ENCODE measurements around the gene SOX13.

SOX13 gene

GRCh38 chr1:204084247-204084772 is 11.4 kb downstream of the SOX13 start:
- no peak overlapping the region for H2AFZ ChIP-seq (ENCODE audit: low read depth)
- no peak overlapping the region for H3K4me3 ChIP-seq (IDR thresholded peaks at IDR 0.05; ENCODE audit: insufficient read depth, low read depth, low read length)
- no peak overlapping the region for H3K4me2 ChIP-seq
- H3K4me1 ChIP-seq (ENCODE audit: low read depth, poor library complexity, severe bottlenecking), result no peaks in the 10 kb centered on the region
- TF ChIP-seq, protein P1, sequence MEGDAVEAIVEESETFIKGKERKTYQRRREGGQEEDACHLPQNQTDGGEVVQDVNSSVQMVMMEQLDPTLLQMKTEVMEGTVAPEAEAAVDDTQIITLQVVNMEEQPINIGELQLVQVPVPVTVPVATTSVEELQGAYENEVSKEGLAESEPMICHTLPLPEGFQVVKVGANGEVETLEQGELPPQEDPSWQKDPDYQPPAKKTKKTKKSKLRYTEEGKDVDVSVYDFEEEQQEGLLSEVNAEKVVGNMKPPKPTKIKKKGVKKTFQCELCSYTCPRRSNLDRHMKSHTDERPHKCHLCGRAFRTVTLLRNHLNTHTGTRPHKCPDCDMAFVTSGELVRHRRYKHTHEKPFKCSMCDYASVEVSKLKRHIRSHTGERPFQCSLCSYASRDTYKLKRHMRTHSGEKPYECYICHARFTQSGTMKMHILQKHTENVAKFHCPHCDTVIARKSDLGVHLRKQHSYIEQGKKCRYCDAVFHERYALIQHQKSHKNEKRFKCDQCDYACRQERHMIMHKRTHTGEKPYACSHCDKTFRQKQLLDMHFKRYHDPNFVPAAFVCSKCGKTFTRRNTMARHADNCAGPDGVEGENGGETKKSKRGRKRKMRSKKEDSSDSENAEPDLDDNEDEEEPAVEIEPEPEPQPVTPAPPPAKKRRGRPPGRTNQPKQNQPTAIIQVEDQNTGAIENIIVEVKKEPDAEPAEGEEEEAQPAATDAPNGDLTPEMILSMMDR (conservative IDR thresholded peaks at IDR 0.05; ENCODE audit: low read depth, low read length), result no peak
- no peaks in the 10 kb centered on the region for H3K27me3 ChIP-seq (ENCODE audit: insufficient read depth, low read depth)
- H3K79me2 ChIP-seq (ENCODE audit: insufficient read depth, low read depth), result no peaks in the 10 kb centered on the region
- no peak overlapping the region for H3K9ac ChIP-seq
- no peaks in the 10 kb centered on the region for H4K20me1 ChIP-seq (ENCODE audit: insufficient read depth)
- H3K27ac ChIP-seq, result no peak overlapping the region
- H3K36me3 ChIP-seq (ENCODE audit: insufficient read depth), result no peaks in the 10 kb centered on the region

- TF ChIP-seq, protein P1 (conservative IDR thresholded peaks at IDR 0.05; ENCODE audit: low read depth, low read length), result no peak
- Histone ChIP-seq H3K27me3 (ENCODE audit: insufficient read depth, low read depth) (no peaks in the 10 kb centered on the region), H3K79me2 (ENCODE audit: insufficient read depth, low read depth) (no peaks in the 10 kb centered on the region)
Measured at GRCh38 chr1:204085876-204086275, 13.0 kb downstream of the SOX13 start.

DNA sequence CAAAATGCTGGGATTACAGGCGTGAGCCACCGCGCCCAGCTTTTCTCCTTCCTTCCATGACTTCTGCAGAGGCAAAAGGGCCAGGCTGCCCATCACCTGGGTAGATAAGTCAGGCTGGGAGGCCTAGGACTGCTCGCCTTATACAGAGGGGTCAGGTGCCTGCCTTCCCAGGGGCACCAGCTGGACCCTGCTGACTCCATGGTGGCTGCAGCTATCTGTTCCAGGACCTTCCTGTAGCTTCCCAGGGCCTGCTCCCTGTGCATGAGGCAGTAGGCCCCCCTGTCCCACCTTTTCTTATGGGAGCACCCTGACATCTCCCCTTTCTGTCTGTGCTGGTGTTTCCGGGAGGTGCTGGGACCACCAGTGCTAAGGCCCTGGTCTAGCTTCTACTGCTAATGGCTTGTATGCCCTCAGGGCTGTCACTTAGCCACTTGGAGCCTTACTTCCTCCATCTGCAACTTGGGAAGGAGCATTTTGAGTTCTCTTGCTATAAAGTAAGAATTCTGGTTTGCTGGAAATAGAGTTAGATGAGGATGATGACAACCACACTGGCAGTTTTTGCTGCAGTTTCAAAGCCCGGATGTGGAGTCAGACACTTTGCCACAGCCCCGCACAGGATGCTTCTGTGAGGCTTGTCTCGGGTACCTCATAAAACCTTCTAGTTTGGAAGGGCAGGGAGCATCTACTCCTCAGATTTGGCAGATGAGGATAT is 14.4 kb downstream of the SOX13 start:
- no peaks in the 10 kb centered on the region for H4K20me1 ChIP-seq (ENCODE audit: insufficient read depth)
- no peaks in the 10 kb centered on the region for H3K36me3 ChIP-seq (ENCODE audit: insufficient read depth)
- no peaks in the 10 kb centered on the region for H3K27me3 ChIP-seq (ENCODE audit: insufficient read depth, low read depth)
- TF ChIP-seq, protein P1 (conservative IDR thresholded peaks at IDR 0.05; ENCODE audit: low read depth, low read length), result no peak
- no peaks in the 10 kb centered on the region for H3K79me2 ChIP-seq (ENCODE audit: insufficient read depth, low read depth)
- no peak overlapping the region for H3K4me2 ChIP-seq
- H3K27ac ChIP-seq, result no peak overlapping the region
- H2AFZ ChIP-seq (ENCODE audit: low read depth), result no peak overlapping the region
- no peak overlapping the region for H3K4me3 ChIP-seq (IDR thresholded peaks at IDR 0.05; ENCODE audit: insufficient read depth, low read depth, low read length)
- H3K9ac ChIP-seq, result no peak overlapping the region
- no peaks in the 10 kb centered on the region for H3K4me1 ChIP-seq (ENCODE audit: low read depth, poor library complexity, severe bottlenecking)

More at GRCh38 chr1:204085876-204086275, 13.0 kb downstream of the SOX13 start:
- Histone ChIP-seq H3K36me3 (ENCODE audit: insufficient read depth) (no peaks in the 10 kb centered on the region), H3K9ac (no peak overlapping the region), H3K27ac (no peak overlapping the region), H3K4me2 (no peak overlapping the region), H4K20me1 (ENCODE audit: insufficient read depth) (no peaks in the 10 kb centered on the region), H3K4me3 (IDR thresholded peaks at IDR 0.05; ENCODE audit: insufficient read depth, low read depth, low read length) (no peak overlapping the region), H3K4me1 (ENCODE audit: low read depth, poor library complexity, severe bottlenecking) (no peaks in the 10 kb centered on the region), H2AFZ (ENCODE audit: low read depth) (no peak overlapping the region)

DNA sequence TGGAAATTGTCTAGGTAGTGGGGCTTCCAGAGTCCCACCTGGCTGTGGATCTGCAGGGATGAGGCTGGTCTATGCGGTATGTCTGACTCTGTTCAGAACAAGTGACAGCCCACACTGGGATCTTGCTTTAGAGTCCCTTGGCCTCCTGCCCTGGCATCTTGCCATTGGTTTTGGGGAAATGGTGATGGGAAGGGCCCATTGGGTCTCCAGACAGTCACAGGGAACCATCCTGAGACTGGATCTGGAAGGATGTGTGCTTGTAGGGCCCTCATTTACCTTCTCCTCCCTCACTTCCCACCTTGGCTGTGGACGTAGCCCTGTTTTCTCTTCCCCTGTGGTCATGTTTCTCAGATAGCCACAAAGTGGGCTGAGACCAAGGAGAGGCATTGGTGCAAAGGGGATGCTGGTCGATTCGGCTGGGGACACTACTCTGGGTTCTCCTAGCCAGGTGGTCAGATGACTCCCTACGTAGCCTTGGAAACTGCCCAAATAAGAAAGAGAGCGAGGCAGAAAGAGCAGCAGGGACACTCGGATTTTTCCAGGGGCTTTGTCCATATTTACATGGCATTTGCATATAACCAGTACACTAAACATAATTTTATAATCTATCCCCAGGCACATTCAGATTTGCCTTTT is 15.1 kb downstream of the SOX13 start:
- no peak overlapping the region for H3K4me3 ChIP-seq (IDR thresholded peaks at IDR 0.05; ENCODE audit: insufficient read depth, low read depth, low read length)
- H3K4me1 ChIP-seq (ENCODE audit: low read depth, poor library complexity, severe bottlenecking), result peaks cover 2% of the 10 kb centered on the region
- H3K79me2 ChIP-seq (ENCODE audit: insufficient read depth, low read depth), result no peaks in the 10 kb centered on the region
- H3K36me3 ChIP-seq (ENCODE audit: insufficient read depth), result no peaks in the 10 kb centered on the region
- no peak overlapping the region for H3K9ac ChIP-seq
- no peak overlapping the region for H3K4me2 ChIP-seq
- no peak overlapping the region for H3K27ac ChIP-seq
- TF ChIP-seq, protein P1 (conservative IDR thresholded peaks at IDR 0.05; ENCODE audit: low read depth, low read length), result no peak
- H4K20me1 ChIP-seq (ENCODE audit: insufficient read depth), result no peaks in the 10 kb centered on the region
- no peak overlapping the region for H2AFZ ChIP-seq (ENCODE audit: low read depth)
- H3K27me3 ChIP-seq (ENCODE audit: insufficient read depth, low read depth), result no peaks in the 10 kb centered on the region
